HG03139 (cell line): ENCODE measurements around the gene ABCG5.
A peak's percentile ranks its signal among the peaks of the same experiment; 100 is the strongest.

Experiments used
- ATAC-seq: cut with Tn5 transposase; IDR thresholded peaks from one replicate; pipeline ENCODE4 v1.9.1; 2021; ENCODE audit not compliant: unreplicated experiment

ABCG5 gene

DNA sequence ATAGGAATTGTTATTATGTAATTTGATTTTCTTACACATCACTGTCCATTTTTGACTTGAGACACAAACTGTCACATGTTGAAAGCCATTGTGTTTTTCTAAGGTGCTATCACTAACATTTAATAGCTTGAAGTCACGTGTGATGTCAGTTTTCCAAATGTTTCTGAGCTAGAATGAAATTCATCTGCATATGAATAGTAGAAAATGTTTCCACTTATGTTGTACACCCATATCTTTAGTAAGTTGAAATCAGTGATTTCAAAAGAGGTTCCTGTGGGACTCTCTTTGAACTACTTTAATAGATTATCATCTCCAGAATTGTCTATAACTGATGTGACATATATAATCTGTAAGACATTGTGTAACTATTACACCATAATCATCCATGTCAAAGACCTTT lies 27.8 kb downstream of the ABCG5 start:
- ATAC-seq = no peak

- no peak for ATAC-seq
Measured at GRCh38 chr2:43810452-43810851, 28.2 kb downstream of the ABCG5 start.

DNA sequence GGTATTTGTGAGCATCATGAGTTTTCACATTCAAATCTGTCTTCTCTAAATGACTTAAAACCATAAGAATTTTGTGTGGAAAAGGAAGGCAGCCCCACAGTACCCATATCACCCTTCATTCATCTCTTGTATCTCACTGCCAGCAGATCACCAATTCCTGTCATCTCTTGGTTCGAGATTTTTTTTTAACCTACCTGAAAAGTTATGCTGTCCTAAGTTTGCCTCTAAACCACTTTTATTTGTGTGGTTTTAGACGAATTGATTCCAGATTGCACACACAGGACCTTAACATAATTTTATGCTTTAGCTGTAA lies 32.0 kb downstream of the ABCG5 start:
- ATAC-seq = no peak

DNA sequence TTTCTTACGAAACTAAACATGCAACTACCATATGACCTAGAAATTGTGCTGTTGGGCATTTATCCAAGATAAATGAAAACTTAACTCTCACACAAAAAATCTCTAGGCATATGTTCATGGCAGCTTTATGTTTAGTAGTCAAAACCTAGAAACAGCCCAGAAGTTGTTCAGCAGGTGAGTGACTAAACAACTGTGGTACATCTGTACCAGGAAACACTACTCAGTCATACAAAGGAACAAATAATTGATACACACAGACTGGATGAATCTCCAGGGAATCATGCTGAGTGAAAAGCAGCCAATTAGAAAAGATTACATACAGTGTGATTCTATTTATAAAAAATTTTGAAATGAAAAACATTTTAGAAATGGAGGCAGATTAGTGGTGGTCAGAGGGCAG lies 35.5 kb downstream of the ABCG5 start:
- no peak for ATAC-seq

GRCh38 chr2:43802135-43802534 lies 36.5 kb downstream of the ABCG5 start:
- no peak for ATAC-seq

GRCh38 chr2:43800894-43801293 lies 37.7 kb downstream of the ABCG5 start:
- ATAC-seq = no peak

DNA sequence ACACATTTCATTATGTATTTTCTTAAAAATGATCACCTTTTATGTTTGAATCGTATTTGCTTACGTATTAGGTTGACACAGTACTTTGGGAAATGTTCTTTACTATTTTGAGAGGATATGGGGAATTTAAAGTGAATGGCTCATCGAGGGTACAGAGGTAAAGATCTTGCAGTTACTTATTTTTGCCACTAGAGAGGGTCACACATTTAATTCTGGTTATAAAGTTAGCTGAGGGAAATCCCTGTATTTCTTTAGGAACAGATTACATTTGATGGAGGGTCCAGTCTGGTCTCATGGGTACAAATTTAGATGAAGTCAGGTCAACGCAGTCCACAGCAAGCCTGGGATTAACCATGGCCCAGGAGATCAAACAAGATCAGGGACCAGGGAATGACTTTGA lies 40.3 kb downstream of the ABCG5 start:
- ATAC-seq = no peak

DNA sequence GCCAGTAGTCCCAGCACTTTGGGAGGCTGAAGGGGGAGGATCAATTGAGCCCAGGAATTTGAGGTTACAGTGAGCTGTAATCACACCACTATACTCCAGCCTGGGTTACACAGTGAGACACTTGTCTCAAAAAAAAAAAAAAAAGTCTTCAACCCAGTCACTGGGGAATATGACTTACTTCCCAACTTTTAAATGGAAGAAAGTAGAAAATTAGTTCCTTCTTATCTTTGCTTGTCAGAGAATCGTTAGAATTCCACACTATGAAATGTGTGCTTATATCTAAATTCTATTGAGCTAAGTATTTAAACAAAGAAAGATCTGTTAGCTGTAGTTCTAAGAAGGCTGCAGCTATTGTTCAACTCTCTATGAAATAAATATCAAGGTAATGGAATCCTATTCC lies 42.4 kb downstream of the ABCG5 start:
- ATAC-seq = no peak

- no peak for ATAC-seq
Measured at GRCh38 chr2:43794956-43795355, 43.7 kb downstream of the ABCG5 start.

GRCh38 chr2:43792653-43793052 lies 46.0 kb downstream of the ABCG5 start:
- ATAC-seq = peak; percentile 68

DNA sequence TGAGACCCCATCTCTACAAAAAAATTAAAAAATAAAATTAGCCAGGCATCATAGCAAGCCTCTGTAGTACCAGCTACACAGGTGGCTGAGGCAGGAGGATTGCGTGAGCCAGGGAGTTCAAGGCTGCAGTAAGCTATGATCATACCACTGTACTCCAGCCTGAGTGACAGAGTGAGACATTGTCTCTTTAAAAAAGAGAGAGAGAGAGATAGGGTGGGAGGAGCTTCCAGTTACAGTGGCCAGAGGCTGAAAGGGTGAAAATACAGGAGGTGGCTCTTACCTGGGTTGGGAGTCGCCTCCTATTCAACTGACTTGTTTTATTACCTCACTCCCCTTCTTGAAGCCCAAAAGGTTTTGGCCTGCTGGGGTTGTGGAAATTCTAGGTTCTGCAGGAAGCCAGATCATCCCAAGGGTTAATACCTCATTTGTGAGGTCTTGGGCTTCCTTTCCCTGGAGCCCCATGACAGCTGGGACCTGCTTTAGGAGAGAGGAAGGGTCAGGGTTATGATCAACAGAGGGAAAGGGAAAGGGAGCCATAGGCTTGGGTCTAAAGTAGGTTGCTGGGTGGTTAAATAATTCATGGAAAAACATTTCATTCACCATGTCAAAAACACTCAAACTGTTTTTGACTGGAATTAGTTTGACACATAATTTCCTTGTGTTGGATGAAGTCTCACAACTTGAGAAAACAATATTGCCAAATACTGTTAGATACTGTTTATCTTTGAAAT lies 47.4 kb downstream of the ABCG5 start:
- ATAC-seq = no peak

DNA sequence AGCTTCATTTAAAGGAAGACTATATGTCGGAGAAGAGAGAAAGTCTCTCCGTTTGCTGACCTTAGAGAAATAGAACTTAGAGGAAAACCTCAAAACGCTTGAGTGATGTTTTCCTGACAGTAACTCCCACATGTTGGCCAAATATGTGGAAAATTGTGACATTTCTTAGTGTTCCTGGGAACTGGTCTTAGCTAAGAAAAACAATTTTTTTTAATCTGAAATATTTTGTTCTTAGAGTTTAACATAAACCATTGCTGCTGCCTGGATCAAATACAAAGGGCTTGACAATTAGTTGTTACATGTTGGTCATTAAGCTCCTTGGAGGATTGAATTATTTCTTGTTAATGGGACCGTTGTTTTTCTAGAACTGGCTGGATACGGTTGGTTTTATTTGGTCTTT lies 48.5 kb downstream of the ABCG5 start:
- no peak for ATAC-seq

- ATAC-seq = no peak
Measured at GRCh38 chr2:43788646-43789045, 50.0 kb downstream of the ABCG5 start.

DNA sequence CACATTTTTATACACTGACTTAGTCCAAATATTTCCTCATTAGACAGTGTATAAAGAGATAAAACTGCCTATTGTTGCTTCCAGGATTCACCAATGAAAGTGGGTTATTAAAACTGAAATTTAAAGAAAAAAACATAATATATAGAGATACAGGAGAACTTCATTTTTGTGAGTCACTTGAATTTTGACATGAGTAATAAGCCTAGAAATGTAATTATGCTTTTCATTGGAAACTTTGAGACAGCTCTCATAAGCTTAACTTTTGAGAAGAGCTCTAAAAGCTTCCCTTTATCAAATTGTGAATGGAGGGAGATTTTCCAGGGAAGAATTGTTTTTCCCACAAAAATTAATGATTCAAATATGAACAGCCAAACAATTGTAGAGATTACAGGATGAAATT lies 50.7 kb downstream of the ABCG5 start:
- no peak for ATAC-seq

GRCh38 chr2:43778233-43778632 lies 60.4 kb downstream of the ABCG5 start:
- no peak for ATAC-seq

GRCh38 chr2:43777306-43777926 lies 61.2 kb downstream of the ABCG5 start:
- no peak for ATAC-seq

- ATAC-seq = no peak
Measured at GRCh38 chr2:43776324-43776723, 62.3 kb downstream of the ABCG5 start.

DNA sequence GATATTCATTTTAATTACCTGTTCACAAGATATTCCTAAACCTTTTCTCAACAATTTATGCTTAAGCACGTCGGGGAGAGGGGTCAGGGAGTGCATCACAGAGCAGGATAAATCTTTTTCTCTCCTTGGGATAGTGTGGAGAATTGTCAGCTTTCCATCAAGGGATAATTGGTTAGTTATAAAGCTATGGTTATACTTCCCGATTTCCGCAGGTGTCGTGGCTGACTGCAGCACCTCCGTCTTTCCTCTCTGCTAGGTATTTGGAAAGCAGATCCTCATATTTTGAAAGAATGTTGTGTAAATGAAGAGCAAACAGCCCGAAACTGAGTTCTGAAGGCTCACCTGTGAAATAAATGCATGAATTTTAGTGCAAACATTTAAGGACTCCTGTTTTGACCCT lies 64.0 kb downstream of the ABCG5 start:
- no peak for ATAC-seq

DNA sequence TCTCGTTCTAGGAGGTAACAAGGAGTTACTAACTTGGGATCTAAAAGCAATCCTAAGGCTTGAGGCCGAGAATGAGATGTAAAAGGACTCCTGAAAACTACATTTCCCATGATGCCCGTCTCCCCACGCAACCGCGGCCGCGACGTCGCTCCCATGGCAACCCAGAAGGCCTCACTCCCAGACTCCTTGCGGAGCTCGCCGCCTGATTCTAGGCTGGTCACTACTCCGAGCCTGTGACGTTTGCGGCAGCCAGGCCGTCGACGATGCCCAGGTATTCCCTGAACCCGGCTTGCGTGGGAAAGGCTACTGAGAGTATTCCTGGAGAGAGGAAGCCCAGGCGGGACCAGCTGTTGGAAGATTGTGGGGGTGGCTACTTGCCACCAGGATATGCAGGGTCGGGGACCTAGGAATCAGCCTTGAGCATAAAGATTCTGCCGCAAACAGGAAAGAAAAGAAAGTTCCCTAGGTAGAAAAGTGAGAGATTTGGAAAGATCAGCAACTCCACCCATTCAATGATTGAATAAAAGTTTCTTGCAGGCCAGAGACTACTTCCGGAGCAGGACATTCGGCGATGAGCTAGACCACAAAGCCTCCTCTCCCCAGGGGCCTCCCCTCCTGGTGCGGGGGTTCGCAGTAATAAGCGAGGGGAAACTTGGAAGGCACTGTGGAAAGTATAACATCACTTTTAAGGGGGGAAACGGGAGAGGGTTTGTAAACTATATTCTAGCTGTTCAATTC lies 64.6 kb downstream of the ABCG5 start, which contains the start of gene DYNC2LI1:
Gene DYNC2LI1, plus strand, starts transcription at position 164 of the 738 bp plus-strand sequence. Its CDS starts 100 bp downstream, at position 264.
- peak; percentile 99 for ATAC-seq

GRCh38 chr2:43766006-43766405 lies 72.6 kb downstream of the ABCG5 start:
- no peak for ATAC-seq

DNA sequence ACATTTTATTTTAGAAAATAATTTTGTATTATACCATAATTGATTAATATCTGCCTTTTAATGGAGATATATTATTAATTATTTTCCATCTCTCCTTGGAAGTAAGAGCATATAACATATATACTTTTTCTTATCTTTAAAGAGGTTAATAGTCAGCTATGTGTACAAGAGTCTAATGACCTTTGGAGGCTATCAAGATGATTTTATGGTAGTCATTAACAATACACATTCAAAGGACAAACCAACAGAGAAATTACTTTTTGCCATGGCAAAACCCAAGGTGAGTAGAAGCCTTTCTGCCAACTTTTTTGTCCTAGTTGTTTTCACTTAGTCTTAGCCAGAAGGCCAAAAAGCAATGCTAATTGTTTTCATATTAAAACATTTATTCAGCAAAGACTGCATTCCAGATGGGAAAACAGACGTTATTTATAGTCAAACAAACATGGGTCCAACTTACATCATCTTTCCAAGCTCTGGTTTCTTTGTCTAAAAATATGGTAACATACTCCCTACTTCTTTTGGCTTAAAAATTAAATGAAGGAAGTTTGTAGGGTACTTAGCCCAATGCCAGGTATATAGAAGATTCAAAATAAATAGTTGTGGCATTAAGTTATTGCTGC lies 74.4 kb downstream of the ABCG5 start:
- ATAC-seq = no peak

GRCh38 chr2:43763091-43763490 lies 75.5 kb downstream of the ABCG5 start:
- ATAC-seq = no peak
